Uterus (tissue), 2 donors: Measurements from ENCODE around the gene HOXB2.

Experiments
- CTCF ChIP-seq, 4 experiments: fragments of 200-600 bp in 2 of 4; fragments of 450-650 bp in 2 of 4; sonication (generic) in 2 of 4; IDR thresholded peaks; one replicate each; pipeline ENCODE4 v1.5.1; 2016 to 2019; ENCODE audit warnings: antibody characterized with exemption in 4 of 4, mild to moderate bottlenecking in 2 of 4, moderate library complexity in 1 of 4
- POLR2A ChIP-seq, 2 donors: fragments of 450-650 bp; IDR thresholded peaks; one replicate each; pipeline ENCODE4 v1.6.1; 2016; ENCODE audit warnings: antibody characterized with exemption in 2 of 2, mild to moderate bottlenecking in 1 of 2, moderate library complexity in 1 of 2

GRCh38 chr17:48504953-48505352 is 40.0 kb downstream of the HOXB2 start:
- TF ChIP-seq CTCF (IDR thresholded peaks at IDR 0.05): no peak
- TF ChIP-seq POLR2A (IDR thresholded peaks at IDR 0.05): no peak
